GM23248 (cell line): ENCODE data around the gene MROH8.

Experiments
- EZH2 ChIP-seq: fragments of 200-600 bp; sonication (generic); IDR thresholded peaks from 2 replicates; pipeline ENCODE4 v1.6.1; 2018; ENCODE audit warnings: antibody characterized with exemption, mild to moderate bottlenecking; ENCODE audit not compliant: insufficient read depth, poor library complexity, severe bottlenecking
- EZH2phosphoT487 ChIP-seq: fragments of 200-600 bp; sonication (generic); IDR thresholded peaks from 2 replicates; pipeline ENCODE4 v1.6.1; 2018; ENCODE audit warnings: antibody characterized with exemption, moderate library complexity, mild to moderate bottlenecking, low read depth; ENCODE audit not compliant: insufficient read depth

- no peak for TF ChIP-seq EZH2phosphoT487
- no peak for TF ChIP-seq EZH2
These were observed at the start of gene MROH8, which contains the start of gene RPN2 for GRCh38 chr20:37178839-37179682.
